MCF 10A (cell line): ENCODE data around the gene STAT4. TPM values are rescaled to one million over a fixed set of nuclear protein-coding genes. Genes with fewer than 3 reads are reported as not detected.

Source experiments
- BruUV-seq: library from RNA; stranded (reverse); fragments of 400-500 nt; replicated peaks from 2 replicates; lab custom pipeline; 2021; lab: Mats Ljungman, UMichigan
- CTCF ChIA-PET: fragments of 300-600 bp; sonication (Branson Sonifier 250); formaldehyde crosslinking; extraction: SDS; loops from one replicate; lab custom pipeline; 2021; ENCODE audit warnings: antibody characterized with exemption, inconsistent platforms; lab: Yijun Ruan, JAX
- POLR2A ChIA-PET: fragments of 300-600, 350-650 bp; sonication (Branson Sonifier 250); formaldehyde crosslinking; extraction: SDS; loops from one replicate; lab custom pipeline; 2020; ENCODE audit warnings: antibody characterized with exemption, inconsistent platforms; lab: Yijun Ruan, JAX
- DNase-seq: peaks from one replicate; pipeline ENCODE4 v3.0.0-alpha.2; 2018; ENCODE audit not compliant: unreplicated experiment
- H3K27ac Mint-ChIP-seq: one replicate; pipeline ENCODE4 v1.8.0; 2022; ENCODE audit warnings: mild to moderate bottlenecking, low read depth, mixed read lengths; ENCODE audit not compliant: unreplicated experiment
- H3K27me3 Mint-ChIP-seq: one replicate; pipeline ENCODE4 v1.8.0; 2022; ENCODE audit warnings: mixed read lengths; ENCODE audit not compliant: insufficient read depth, unreplicated experiment
- H3K36me3 Mint-ChIP-seq: one replicate; pipeline ENCODE4 v1.8.0; 2022; ENCODE audit warnings: mild to moderate bottlenecking, moderate library complexity, mixed read lengths; ENCODE audit not compliant: insufficient read depth, unreplicated experiment
- H3K4me1 Mint-ChIP-seq: one replicate; pipeline ENCODE4 v1.8.0; 2022; ENCODE audit warnings: mixed read lengths; ENCODE audit not compliant: insufficient read depth, unreplicated experiment
- H3K4me3 Mint-ChIP-seq: one replicate; pipeline ENCODE4 v1.8.0; 2022; ENCODE audit warnings: mild to moderate bottlenecking, moderate library complexity, mixed read lengths; ENCODE audit not compliant: unreplicated experiment
- H3K9me3 Mint-ChIP-seq: one replicate; pipeline ENCODE4 v1.8.0; 2022; ENCODE audit warnings: mixed read lengths; ENCODE audit not compliant: unreplicated experiment
- intact Hi-C: fragments of 100-400 bp; cut with micrococcal nuclease; formaldehyde crosslinking; loops from 2 replicates; pipeline ENCODE4 v1.14.1; 2022
- total RNA-seq: library from RNA; stranded (reverse); gene quantifications from 2 replicates; pipeline ENCODE4 v1.2.3, GENCODE V29; 2022
- TF ChIP-seq, protein P1 (sequence below): fragments of 200-600 bp; IDR thresholded peaks from one replicate; pipeline ENCODE4 v1.8.0; 2022; ENCODE audit warnings: antibody characterized with exemption, mild to moderate bottlenecking; ENCODE audit not compliant: unreplicated experiment

The STAT4 gene
- total RNA-seq, 1 experiment from 2014 or later, result 1.4 TPM

DNA sequence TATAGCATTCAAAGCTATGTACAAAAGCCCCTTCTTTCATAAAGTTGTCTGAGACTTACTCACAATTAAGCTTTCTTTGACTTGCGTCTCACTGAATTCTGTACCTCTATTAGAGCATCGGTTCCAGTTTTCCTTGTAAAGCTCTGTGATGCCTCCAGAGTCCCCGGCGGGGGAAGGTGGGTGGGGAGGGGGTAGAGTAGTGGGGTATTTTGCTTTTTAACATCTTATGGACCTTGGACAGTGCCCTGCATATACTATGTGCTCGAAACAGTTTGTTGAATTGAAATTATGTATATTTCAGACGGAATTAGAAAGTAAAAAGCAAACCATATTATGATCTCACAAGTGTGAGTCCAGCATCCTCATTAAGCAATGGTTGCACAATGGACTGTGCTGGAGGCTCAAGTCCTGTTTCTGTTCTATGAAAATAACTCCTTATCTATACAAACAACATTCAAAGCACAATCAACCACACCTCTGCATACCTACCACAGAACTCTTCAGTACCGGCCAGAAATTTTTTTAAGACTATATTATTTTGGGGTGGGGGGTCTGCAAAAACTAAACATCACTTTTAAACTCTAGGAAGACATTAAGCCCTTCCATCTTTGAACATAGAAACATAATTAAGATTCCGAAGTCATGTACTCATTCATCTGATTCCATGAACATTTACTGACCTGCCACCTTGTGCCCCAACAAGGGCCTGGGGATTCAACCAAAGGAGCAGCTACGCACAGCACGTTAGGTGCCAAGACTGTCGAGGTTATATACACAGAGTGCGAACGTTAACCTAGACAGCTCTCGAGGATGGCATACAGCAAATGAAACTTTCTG lies 137.7 kb downstream of the STAT4 start:
- Mint-ChIP-seq H3K36me3 (peaks cover 20% of the 10 kb centered on the region), H3K4me3 (no peak overlapping the region), H3K4me1 (peaks cover 8% of the 10 kb centered on the region), H3K27ac (no peak overlapping the region), H3K9me3 (no peaks in the 10 kb centered on the region), H3K27me3 (peaks cover 11% of the 10 kb centered on the region)
- intact Hi-C loops, result loop anchor here (5.0 kb wide), 1 partner anchor 131 kb away; the partner anchor contains the start of gene GLS
- BruUV-seq, result no TSS peak
- TF ChIP-seq, protein P1, sequence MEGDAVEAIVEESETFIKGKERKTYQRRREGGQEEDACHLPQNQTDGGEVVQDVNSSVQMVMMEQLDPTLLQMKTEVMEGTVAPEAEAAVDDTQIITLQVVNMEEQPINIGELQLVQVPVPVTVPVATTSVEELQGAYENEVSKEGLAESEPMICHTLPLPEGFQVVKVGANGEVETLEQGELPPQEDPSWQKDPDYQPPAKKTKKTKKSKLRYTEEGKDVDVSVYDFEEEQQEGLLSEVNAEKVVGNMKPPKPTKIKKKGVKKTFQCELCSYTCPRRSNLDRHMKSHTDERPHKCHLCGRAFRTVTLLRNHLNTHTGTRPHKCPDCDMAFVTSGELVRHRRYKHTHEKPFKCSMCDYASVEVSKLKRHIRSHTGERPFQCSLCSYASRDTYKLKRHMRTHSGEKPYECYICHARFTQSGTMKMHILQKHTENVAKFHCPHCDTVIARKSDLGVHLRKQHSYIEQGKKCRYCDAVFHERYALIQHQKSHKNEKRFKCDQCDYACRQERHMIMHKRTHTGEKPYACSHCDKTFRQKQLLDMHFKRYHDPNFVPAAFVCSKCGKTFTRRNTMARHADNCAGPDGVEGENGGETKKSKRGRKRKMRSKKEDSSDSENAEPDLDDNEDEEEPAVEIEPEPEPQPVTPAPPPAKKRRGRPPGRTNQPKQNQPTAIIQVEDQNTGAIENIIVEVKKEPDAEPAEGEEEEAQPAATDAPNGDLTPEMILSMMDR, result no peak
- CTCF ChIA-PET, result interaction anchor here (0.5 to 2.6 kb wide), 12 partner anchors 11 to 669 kb away, joined by 3 to 9 read pairs (median 4); no protein-coding TSS in a partner anchor
- DNase-seq, result peak; percentile 48
- POLR2A ChIA-PET, result interaction anchor here (0.6 to 3.5 kb wide), 16 partner anchors 7 to 566 kb away, joined by 3 to 31 read pairs (median 4); partner anchors contain the start of gene GLS

DNA sequence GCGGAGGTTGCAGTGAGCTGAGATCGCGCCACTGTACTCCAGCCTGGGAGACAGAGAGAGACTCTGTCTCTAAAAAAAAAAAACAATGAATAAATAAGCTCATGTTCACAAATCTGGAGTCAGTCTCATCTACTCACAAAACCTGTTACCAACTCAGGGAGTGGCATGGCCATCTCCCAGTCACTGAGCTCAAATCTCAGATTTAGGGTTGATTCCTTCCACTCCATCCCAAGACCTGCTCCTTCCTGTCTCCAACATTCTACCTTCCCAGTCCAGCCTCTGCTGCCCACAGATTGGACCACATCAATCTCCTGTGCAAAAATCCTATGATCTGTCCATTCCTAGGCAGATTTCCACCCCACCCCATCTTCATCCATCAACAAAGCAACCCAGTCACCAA lies 138.4 kb downstream of the STAT4 start:
- POLR2A ChIA-PET, result interaction anchor here (0.6 to 3.5 kb wide), 9 partner anchors 8 to 518 kb away, joined by 3 to 21 read pairs (median 4); partner anchors contain the start of gene GLS
- CTCF ChIA-PET, result interaction anchor here (0.5 to 2.6 kb wide), 12 partner anchors 10 to 668 kb away, joined by 3 to 9 read pairs (median 4); no protein-coding TSS in a partner anchor
- Mint-ChIP-seq H3K9me3 (no peaks in the 10 kb centered on the region), H3K27me3 (peaks cover 11% of the 10 kb centered on the region), H3K4me1 (peaks cover 8% of the 10 kb centered on the region), H3K36me3 (peaks cover 27% of the 10 kb centered on the region), H3K4me3 (no peak overlapping the region), H3K27ac (no peak overlapping the region)
- intact Hi-C loops, result loop anchor here (5.0 kb wide), 1 partner anchor 130 kb away; the partner anchor contains the start of gene GLS
- DNase-seq, result no peak
- TF ChIP-seq, protein P1, result no peak
- no TSS peak for BruUV-seq

DNA sequence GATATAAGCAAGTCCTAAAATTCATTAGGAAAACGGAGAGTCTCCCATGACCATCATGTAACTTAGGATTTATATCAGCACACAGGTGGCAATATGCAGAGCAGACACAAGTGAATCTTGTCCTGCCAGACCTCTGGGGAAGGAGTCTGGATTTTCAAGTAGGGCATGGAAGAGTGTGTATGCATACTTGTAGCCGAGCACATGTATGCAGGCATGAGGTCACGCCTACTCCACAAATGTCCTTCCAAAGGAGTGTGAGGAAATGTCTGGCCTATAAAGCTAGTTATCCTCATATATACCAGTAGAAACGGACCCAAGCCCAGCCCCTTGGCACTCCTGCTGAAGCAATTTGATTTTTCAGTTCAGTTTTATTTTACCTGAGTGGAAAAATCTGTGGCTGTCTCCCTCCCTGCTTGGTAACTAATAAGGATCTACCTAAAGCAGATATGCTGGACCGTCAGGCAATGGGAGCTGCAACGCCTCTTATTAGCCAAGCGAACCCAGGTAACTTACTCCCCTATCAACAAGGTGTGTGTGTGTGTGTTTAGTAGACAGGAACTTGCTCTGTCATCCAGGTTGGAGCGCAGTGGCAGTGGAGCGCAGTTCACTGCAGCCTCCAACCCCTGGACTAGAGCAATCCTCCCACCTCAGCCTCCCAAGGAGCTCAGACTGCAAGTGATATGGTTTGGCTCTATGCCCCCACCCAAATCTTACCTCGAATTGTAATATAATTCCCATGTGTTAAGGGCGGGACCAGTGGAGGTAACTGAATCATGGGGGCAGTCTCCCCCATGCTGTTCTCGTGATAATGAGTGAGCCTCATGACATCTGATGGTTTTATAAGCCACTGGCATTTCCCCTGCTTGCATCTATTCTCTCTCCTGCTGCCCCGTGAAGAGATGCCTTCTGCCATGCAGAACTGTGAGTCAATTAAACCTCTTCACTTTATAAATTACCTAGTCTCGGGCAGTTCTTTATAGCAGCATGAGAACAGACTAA lies 139.6 kb downstream of the STAT4 start:
- ChIA-PET POLR2A (interaction anchor here (0.6 to 3.5 kb wide), 4 partner anchors 9 to 126 kb away, joined by 3 to 21 read pairs (median 11); no protein-coding TSS in a partner anchor), CTCF (interaction anchor here (0.5 to 2.0 kb wide), 5 partner anchors 10 to 230 kb away, joined by 4 to 5 read pairs (median 4); no protein-coding TSS in a partner anchor)
- Mint-ChIP-seq H3K27ac (no peak overlapping the region), H3K4me3 (no peak overlapping the region), H3K9me3 (no peaks in the 10 kb centered on the region), H3K36me3 (peaks cover 38% of the 10 kb centered on the region), H3K4me1 (peaks cover 8% of the 10 kb centered on the region), H3K27me3 (peaks cover 3% of the 10 kb centered on the region)
- no TSS peak for BruUV-seq
- DNase-seq, result no peak
- TF ChIP-seq, protein P1, result no peak
- intact Hi-C loops, result loop anchor here (5.0 kb wide), 1 partner anchor 129 kb away; the partner anchor contains the start of gene GLS
